ENCODE results near the gene DCXR.
A peak's percentile ranks its signal among the peaks of the same experiment; 100 is the strongest.

The DCXR gene

GRCh38 chr17:82029391-82029790, 8.1 kb downstream of the DCXR start:
- Histone ChIP-seq H3K36me3 (ENCODE audit: control insufficient read depth in 2 of 2, insufficient read depth in 1 of 2, low read length in 2 of 2) (peaks cover 0 to 69% of the 10 kb centered on the region in 2 experiments; a peak in 2 of 3 replicates), H3K4me1 (ENCODE audit: control insufficient read depth, insufficient read depth, low read length) (peaks cover 3% of the 10 kb centered on the region), H3K27ac (ENCODE audit: extremely low read depth, low read depth, low read length) (peak overlapping the region; percentile 93; the same call in 1 of the 2 replicates), H3K9me3 (ENCODE audit: control insufficient read depth, insufficient read depth, low read depth, low read length) (no peaks in the 10 kb centered on the region), H3K4me3 (ENCODE audit: low read depth, low read length) (no peak overlapping the region)
- no peak for TF ChIP-seq ZNF747 (tag by site-specific recombination; IDR thresholded peaks at IDR 0.05)
- no peak for TF ChIP-seq ZEB2 (tag by site-specific recombination; IDR thresholded peaks at IDR 0.05)
- ChIA-PET CTCF (interaction anchor here (0.6 to 3.6 kb wide), 17 partner anchors 9 to 345 kb away, joined by 3 to 35 read pairs (median 5); partner anchors contain the start of genes CENPX, DCXR and LRRC45), POLR2A (interaction anchor here (0.5 to 6.0 kb wide), 9 partner anchors 8 to 163 kb away, joined by 3 to 56 read pairs (median 13); partner anchors contain the start of genes CENPX, DCXR, GPS1 and LRRC45)

- H3K9me3 ChIP-seq (ENCODE audit: control insufficient read depth, insufficient read depth, low read depth, low read length): no peaks in the 10 kb centered on the region
- peaks cover 0 to 69% of the 10 kb centered on the region in 2 experiments; a peak in 2 of 3 replicates for H3K36me3 ChIP-seq (ENCODE audit: control insufficient read depth in 2 of 2, insufficient read depth in 1 of 2, low read length in 2 of 2)
- peaks cover 8% of the 10 kb centered on the region for H3K4me1 ChIP-seq (ENCODE audit: control insufficient read depth, insufficient read depth, low read length)
- no peak overlapping the region for H3K27ac ChIP-seq (ENCODE audit: extremely low read depth, low read depth, low read length)
- H3K4me3 ChIP-seq (ENCODE audit: low read depth, low read length): no peak overlapping the region
- ChIA-PET POLR2A (interaction anchor here (1.1 to 6.0 kb wide), 8 partner anchors 7 to 162 kb away, joined by 4 to 56 read pairs (median 12); partner anchors contain the start of genes CENPX, DCXR, GPS1 and LRRC45), CTCF (interaction anchor here (0.7 to 3.6 kb wide), 11 partner anchors 8 to 345 kb away, joined by 3 to 35 read pairs (median 5); partner anchors contain the start of genes CENPX, DCXR, LRRC45 and PYCR1)
- TF ChIP-seq ZBTB49 (tag by site-specific recombination; IDR thresholded peaks at IDR 0.05; ENCODE audit: low read depth): no peak
- TF ChIP-seq ZNF629 (tag by site-specific recombination; IDR thresholded peaks at IDR 0.05): no peak
- TF ChIP-seq, protein P1, sequence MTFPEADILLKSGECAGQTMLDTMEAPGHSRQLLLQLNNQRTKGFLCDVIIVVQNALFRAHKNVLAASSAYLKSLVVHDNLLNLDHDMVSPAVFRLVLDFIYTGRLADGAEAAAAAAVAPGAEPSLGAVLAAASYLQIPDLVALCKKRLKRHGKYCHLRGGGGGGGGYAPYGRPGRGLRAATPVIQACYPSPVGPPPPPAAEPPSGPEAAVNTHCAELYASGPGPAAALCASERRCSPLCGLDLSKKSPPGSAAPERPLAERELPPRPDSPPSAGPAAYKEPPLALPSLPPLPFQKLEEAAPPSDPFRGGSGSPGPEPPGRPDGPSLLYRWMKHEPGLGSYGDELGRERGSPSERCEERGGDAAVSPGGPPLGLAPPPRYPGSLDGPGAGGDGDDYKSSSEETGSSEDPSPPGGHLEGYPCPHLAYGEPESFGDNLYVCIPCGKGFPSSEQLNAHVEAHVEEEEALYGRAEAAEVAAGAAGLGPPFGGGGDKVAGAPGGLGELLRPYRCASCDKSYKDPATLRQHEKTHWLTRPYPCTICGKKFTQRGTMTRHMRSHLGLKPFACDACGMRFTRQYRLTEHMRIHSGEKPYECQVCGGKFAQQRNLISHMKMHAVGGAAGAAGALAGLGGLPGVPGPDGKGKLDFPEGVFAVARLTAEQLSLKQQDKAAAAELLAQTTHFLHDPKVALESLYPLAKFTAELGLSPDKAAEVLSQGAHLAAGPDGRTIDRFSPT (tag by site-specific recombination; IDR thresholded peaks at IDR 0.05): no peak
- no peak for TF ChIP-seq ZNF132 (tag by site-specific recombination; IDR thresholded peaks at IDR 0.05; ENCODE audit: borderline replicate concordance)
- no peak for TF ChIP-seq MYNN (tag by site-specific recombination; IDR thresholded peaks at IDR 0.05; ENCODE audit: borderline replicate concordance)
- TF ChIP-seq ZSCAN5A (tag by site-specific recombination; IDR thresholded peaks at IDR 0.05): no peak
- TF ChIP-seq ZNF626 (tag by site-specific recombination; IDR thresholded peaks at IDR 0.05): no peak
- TF ChIP-seq TSHZ1 (tag by site-specific recombination; IDR thresholded peaks at IDR 0.05; ENCODE audit: borderline replicate concordance): no peak
- TF ChIP-seq, protein P2, sequence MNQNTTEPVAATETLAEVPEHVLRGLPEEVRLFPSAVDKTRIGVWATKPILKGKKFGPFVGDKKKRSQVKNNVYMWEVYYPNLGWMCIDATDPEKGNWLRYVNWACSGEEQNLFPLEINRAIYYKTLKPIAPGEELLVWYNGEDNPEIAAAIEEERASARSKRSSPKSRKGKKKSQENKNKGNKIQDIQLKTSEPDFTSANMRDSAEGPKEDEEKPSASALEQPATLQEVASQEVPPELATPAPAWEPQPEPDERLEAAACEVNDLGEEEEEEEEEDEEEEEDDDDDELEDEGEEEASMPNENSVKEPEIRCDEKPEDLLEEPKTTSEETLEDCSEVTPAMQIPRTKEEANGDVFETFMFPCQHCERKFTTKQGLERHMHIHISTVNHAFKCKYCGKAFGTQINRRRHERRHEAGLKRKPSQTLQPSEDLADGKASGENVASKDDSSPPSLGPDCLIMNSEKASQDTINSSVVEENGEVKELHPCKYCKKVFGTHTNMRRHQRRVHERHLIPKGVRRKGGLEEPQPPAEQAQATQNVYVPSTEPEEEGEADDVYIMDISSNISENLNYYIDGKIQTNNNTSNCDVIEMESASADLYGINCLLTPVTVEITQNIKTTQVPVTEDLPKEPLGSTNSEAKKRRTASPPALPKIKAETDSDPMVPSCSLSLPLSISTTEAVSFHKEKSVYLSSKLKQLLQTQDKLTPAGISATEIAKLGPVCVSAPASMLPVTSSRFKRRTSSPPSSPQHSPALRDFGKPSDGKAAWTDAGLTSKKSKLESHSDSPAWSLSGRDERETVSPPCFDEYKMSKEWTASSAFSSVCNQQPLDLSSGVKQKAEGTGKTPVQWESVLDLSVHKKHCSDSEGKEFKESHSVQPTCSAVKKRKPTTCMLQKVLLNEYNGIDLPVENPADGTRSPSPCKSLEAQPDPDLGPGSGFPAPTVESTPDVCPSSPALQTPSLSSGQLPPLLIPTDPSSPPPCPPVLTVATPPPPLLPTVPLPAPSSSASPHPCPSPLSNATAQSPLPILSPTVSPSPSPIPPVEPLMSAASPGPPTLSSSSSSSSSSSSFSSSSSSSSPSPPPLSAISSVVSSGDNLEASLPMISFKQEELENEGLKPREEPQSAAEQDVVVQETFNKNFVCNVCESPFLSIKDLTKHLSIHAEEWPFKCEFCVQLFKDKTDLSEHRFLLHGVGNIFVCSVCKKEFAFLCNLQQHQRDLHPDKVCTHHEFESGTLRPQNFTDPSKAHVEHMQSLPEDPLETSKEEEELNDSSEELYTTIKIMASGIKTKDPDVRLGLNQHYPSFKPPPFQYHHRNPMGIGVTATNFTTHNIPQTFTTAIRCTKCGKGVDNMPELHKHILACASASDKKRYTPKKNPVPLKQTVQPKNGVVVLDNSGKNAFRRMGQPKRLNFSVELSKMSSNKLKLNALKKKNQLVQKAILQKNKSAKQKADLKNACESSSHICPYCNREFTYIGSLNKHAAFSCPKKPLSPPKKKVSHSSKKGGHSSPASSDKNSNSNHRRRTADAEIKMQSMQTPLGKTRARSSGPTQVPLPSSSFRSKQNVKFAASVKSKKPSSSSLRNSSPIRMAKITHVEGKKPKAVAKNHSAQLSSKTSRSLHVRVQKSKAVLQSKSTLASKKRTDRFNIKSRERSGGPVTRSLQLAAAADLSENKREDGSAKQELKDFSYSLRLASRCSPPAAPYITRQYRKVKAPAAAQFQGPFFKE (tag by site-specific recombination; IDR thresholded peaks at IDR 0.05; ENCODE audit: borderline replicate concordance): no peak
- no peak for TF ChIP-seq ZFP3 (tag by site-specific recombination; IDR thresholded peaks at IDR 0.05; ENCODE audit: low read depth)
- TF ChIP-seq, protein P3, sequence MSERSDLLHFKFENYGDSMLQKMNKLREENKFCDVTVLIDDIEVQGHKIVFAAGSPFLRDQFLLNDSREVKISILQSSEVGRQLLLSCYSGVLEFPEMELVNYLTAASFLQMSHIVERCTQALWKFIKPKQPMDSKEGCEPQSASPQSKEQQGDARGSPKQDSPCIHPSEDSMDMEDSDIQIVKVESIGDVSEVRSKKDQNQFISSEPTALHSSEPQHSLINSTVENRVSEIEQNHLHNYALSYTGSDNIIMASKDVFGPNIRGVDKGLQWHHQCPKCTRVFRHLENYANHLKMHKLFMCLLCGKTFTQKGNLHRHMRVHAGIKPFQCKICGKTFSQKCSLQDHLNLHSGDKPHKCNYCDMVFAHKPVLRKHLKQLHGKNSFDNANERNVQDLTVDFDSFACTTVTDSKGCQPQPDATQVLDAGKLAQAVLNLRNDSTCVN (tag by site-specific recombination; optimal IDR thresholded peaks at IDR 0.05): no peak
- TF ChIP-seq ZNF555 (tag by site-specific recombination; conservative IDR thresholded peaks at IDR 0.05): no peak
- no peak for TF ChIP-seq RBAK (tag by site-specific recombination; IDR thresholded peaks at IDR 0.05)
- no peak for TF ChIP-seq ZNF155 (tag by site-specific recombination; IDR thresholded peaks at IDR 0.05)
These were observed 8.5 kb downstream of the DCXR start for GRCh38 chr17:82028966-82029365.
